ENCODE measurements around the gene CAPG.

CAPG gene

GRCh38 chr2:85356186-85356585, 54.0 kb downstream of the CAPG start:
- DNase-seq (ENCODE audit: low read depth in 2 of 2) = no peak

GRCh38 chr2:85355521-85355920, 54.6 kb downstream of the CAPG start:
- no peak for DNase-seq (ENCODE audit: low read depth in 2 of 2)

GRCh38 chr2:85355073-85355410, 55.1 kb downstream of the CAPG start:
- no peak for DNase-seq (ENCODE audit: low read depth in 2 of 2)

- DNase-seq (ENCODE audit: low read depth in 2 of 2) = peak; percentile 89 to 92
Observed at GRCh38 chr2:85354286-85355072, 55.7 kb downstream of the CAPG start, which contains the start of the genes ELMOD3 and RETSAT. ELMOD3 (plus strand) TSS chr2:85354769; CDS start chr2:85357199, 2,430 bp downstream. RETSAT (minus strand) TSS chr2:85354528; CDS start chr2:85354507, 21 bp downstream.

GRCh38 chr2:85353876-85354285, 56.3 kb downstream of the CAPG start:
- no peak for DNase-seq (ENCODE audit: low read depth in 2 of 2)

GRCh38 chr2:85347599-85347998, 62.6 kb downstream of the CAPG start:
- DNase-seq (ENCODE audit: low read depth in 2 of 2) = no peak

All from stimulated activated CD8-positive, alpha-beta memory T cell treated with anti-CD3 and anti-CD28 coated beads, Interleukin-7, amount 100 ng/mL, for 1 hour (primary cell).